ENCODE results near the gene CITED2.

GRCh38 chr6:139395371-139395770 lies 20.9 kb upstream of the CITED2 start:
- TF ChIP-seq POLR2A (IDR thresholded peaks at IDR 0.05; ENCODE audit: extremely low read depth, insufficient read length) (no peak), CTCF (IDR thresholded peaks at IDR 0.05; ENCODE audit: low read depth, low read length) (no peak)

Data from NB4 (cell line).